Astrocyte of the hippocampus (primary cell): ENCODE results near the gene ASF1B.

ENCODE experiments used
- DNase-seq: peaks from one replicate; pipeline ENCODE4 v3.0.0; 2011; ENCODE audit warnings: low read depth, low spot score

Gene ASF1B

GRCh38 chr19:14138576-14139265 lies 2.3 kb upstream of the ASF1B start:
- DNase-seq = peak; percentile 34

- no peak for DNase-seq
Observed at GRCh38 chr19:14135985-14136508, 342 bp downstream of the ASF1B start.

- DNase-seq = no peak
Observed at GRCh38 chr19:14135355-14135754, 1.0 kb downstream of the ASF1B start.

GRCh38 chr19:14127929-14128509 lies 8.4 kb downstream of the ASF1B start:
- DNase-seq = no peak

GRCh38 chr19:14127176-14127575 lies 9.2 kb downstream of the ASF1B start:
- no peak for DNase-seq

- no peak for DNase-seq
Observed at GRCh38 chr19:14122924-14123323, 13.5 kb downstream of the ASF1B start.

GRCh38 chr19:14120497-14120780 lies 15.9 kb downstream of the ASF1B start:
- DNase-seq = no peak

- DNase-seq = no peak
Observed at GRCh38 chr19:14119644-14120496, 16.5 kb downstream of the ASF1B start.

- no peak for DNase-seq
Observed at GRCh38 chr19:14119146-14119545, 17.2 kb downstream of the ASF1B start.

GRCh38 chr19:14118165-14119051 lies 18.0 kb downstream of the ASF1B start:
- peak; percentile 53 for DNase-seq

- peak; percentile 100 for DNase-seq
Observed at GRCh38 chr19:14117668-14118164, 18.7 kb downstream of the ASF1B start, which contains the start of gene PRKACA. Gene PRKACA (minus strand): TSS chr19:14117762. CDS start chr19:14117547, 215 bp downstream.

GRCh38 chr19:14116918-14117578 lies 19.3 kb downstream of the ASF1B start:
- DNase-seq = peak; percentile 23

GRCh38 chr19:14116525-14116917 lies 19.9 kb downstream of the ASF1B start:
- no peak for DNase-seq

- DNase-seq = no peak
Observed at GRCh38 chr19:14115756-14116155, 20.6 kb downstream of the ASF1B start.

GRCh38 chr19:14114854-14115253 lies 21.5 kb downstream of the ASF1B start:
- DNase-seq = peak; percentile 39

- DNase-seq = no peak
Observed at GRCh38 chr19:14114439-14114838, 21.9 kb downstream of the ASF1B start.

GRCh38 chr19:14113762-14114414 lies 22.5 kb downstream of the ASF1B start:
- DNase-seq = no peak

GRCh38 chr19:14112809-14113385 lies 23.5 kb downstream of the ASF1B start:
- no peak for DNase-seq

- DNase-seq = no peak
Observed at GRCh38 chr19:14112051-14112808, 24.2 kb downstream of the ASF1B start.
